Ramos (cell line): ENCODE measurements around the gene THBS4.
"Not testable (repeated sequence)": the region's sequence is repeated elsewhere in the genome, so short reads cannot be mapped to it uniquely, and the experiment has no call there.

Experiments used
- in situ Hi-C: fragments of 300-500 bp; cut with MboI; formaldehyde crosslinking; loops from one replicate; pipeline ENCODE4 v1.14.3; 2022; ENCODE audit warnings: low sequenced_read_pairs; ENCODE audit not compliant: unreplicated experiment

The THBS4 gene

DNA sequence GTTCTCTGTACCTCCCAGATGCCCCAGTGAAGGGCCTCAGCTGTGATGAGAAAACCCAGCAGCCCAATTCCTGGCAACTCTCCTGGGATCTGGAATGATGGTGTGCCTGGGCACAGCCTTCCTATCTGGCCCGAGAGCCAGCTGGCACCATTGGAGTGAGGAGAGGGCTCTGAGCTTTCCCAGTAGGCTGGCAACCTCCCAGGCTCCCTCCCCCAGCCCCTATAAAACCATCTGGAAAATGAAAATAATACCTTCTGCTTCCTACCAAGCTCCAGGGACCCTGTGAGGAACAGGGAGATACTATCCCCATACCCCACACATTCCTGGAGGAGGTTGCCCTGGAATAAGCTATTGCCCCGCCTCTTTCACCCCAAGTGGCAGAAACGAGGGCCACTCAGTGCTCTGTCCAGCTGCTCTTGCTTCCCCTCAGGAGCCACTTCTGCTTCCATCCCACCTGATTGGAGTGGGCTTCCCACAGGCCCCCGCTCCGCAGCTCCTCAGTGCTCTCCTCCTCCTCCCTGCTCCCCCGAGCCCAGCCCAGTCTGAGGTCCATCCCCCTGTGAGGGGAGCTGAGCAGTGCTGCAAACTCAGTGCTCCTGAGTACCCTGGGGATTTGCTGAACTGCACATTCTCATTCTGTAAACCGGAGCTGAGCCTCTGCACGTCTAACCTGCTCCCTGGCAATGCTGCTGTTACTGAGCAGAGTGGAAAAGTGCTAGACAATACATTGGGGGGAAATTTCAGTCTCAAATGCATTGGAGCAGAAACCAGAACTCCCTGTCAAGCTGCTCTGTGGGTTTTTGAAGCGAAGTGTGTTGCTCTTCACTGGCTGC is 74.7 kb downstream of the THBS4 start:
- in situ Hi-C loops = no loop called here

- in situ Hi-C loops = not testable (repeated sequence)
Measured at GRCh38 chr5:80111376-80111990, 76.3 kb downstream of the THBS4 start.

GRCh38 chr5:80114860-80115259 is 79.7 kb downstream of the THBS4 start:
- in situ Hi-C loops = no loop called here

DNA sequence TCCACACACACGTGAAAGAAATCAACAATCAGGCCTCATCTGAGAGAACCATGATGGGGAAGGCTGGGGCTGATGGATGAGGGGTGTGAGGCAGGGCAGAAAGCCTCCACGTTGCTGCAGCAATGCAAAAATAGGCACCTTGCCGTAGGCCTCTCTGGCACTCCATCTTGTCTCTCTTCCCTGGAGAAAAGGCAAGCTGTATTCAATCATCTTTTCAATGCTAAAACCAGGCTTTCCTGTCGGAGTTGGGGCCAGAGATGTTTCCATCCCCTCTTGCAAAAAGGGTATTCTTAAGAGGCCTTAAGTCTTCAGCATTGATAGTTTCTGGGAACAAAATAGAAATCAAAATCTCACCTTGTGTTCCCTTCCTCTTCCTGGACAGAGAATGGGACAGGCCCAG is 80.9 kb downstream of the THBS4 start:
- in situ Hi-C loops = no loop called here

GRCh38 chr5:80116465-80116864 is 81.3 kb downstream of the THBS4 start:
- in situ Hi-C loops = no loop called here

- in situ Hi-C loops = no loop called here
Measured at GRCh38 chr5:80117446-80117845, 82.3 kb downstream of the THBS4 start.

GRCh38 chr5:80119372-80119771 is 84.2 kb downstream of the THBS4 start:
- in situ Hi-C loops = no loop called here

- in situ Hi-C loops = no loop called here
Measured at GRCh38 chr5:80122579-80122978, 87.4 kb downstream of the THBS4 start.

GRCh38 chr5:80124121-80124918 is 89.2 kb downstream of the THBS4 start:
- in situ Hi-C loops = no loop called here

DNA sequence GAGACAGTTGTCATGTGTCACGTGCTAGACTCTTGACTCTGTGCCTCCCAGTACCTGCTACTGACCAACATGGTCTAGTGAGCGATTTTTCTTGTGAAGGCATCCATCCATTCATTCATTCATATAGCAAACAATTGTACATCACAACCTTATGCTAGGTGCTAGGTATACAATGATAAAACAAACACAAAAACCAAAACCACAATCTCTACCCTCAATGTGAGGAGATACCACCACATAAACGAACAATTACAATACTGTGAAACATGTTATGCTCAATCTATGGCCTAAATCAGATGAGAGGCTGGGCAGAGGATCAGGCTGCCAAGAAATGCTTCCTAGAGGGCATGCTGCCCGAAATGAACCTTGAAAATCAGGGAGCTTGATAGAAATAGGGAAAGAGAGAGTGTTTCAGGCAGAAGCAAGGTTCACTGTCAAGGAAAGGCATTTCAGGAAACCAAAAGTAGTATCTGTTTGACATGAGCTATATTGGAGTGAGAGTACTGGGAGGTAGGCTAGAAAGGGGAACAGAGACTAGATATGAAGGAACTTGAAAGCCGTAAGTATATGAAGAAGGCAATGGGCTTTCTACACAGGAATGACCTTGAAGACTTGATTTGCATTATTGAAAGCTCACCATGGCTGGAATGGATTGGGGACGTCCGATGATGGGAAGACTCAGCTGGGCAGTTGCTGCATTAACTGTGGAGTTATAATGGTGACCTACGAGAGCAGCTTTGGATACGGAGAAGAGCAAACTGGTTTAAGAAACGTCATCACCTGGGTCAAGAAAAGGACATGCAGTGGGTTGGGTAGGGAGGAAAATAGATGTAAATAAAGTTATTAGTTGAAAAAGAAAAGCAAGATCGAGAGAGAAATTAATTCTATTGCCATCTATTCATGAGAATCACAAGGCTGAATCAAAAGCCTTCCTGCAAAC is 90.1 kb downstream of the THBS4 start:
- in situ Hi-C loops = no loop called here

GRCh38 chr5:80125962-80126480 is 90.9 kb downstream of the THBS4 start:
- in situ Hi-C loops = no loop called here

DNA sequence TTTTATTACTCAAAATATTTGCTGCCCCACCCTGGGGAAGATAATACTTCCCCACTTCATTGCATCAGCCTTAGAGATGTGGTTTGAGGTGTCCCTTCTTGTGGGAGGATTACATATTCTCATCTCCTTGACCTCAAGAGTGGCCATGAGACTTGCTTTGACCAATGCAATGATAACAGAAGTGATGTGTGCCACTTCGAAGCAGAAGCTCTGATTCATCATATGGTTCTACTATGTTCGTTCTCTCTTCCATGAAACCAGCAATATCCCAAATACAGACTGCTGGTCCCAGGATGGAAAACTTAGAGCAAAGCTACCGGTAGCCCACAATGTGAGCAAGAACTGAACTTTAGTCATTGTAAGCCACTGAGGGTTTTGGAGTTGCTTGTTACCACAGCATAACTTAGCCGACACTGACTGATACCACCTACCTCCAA is 92.0 kb downstream of the THBS4 start:
- in situ Hi-C loops = no loop called here

- in situ Hi-C loops = no loop called here
Measured at GRCh38 chr5:80128141-80128540, 93.0 kb downstream of the THBS4 start.

DNA sequence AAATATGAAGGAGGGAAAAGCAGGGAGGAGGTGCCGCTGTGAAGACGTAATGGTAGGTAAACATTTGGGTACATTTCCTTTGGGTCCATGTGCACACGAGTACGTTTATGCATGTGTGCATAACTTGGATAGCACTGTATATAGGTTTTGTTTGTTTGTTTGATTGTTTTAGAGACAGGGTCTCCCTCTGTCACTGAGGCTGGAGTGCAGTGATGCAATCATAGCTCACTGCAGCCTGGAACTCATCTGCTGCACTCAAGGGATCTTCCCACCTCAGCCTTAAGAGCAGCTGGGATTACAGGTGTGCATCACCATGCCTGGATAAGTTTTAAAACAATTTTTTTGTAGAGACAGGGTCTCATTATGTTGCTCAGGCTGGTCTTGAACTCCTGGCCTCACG is 94.0 kb downstream of the THBS4 start:
- in situ Hi-C loops = no loop called here
